Mesenchymal stem cell (in vitro differentiated cells and primary cell): ENCODE data around the gene MLN. TPM values are rescaled to one million over a fixed set of nuclear protein-coding genes. Genes with fewer than 3 reads are reported as not detected.

Experiments used
- DNase-seq: peaks from one replicate; pipeline ENCODE4 v3.0.0-alpha.2; 2013
- H2AFZ ChIP-seq: one replicate; pipeline ENCODE4 v1.6.1; 2013; ENCODE audit warnings: low read depth, mild to moderate bottlenecking, control low read depth, inconsistent platforms, low read length, moderate library complexity
- H2AK5ac ChIP-seq: 2 replicates; pipeline ENCODE4 v1.6.1; 2013; ENCODE audit warnings: low read length, moderate library complexity, mild to moderate bottlenecking, inconsistent platforms; ENCODE audit not compliant: severe bottlenecking
- H2BK120ac ChIP-seq: one replicate; pipeline ENCODE4 v1.6.1; 2013; ENCODE audit warnings: low read depth, mild to moderate bottlenecking, inconsistent platforms, low read length, moderate library complexity
- H2BK12ac ChIP-seq, 2 experiments: one replicate each; pipeline ENCODE4 v1.6.1; 2013; ENCODE audit warnings: inconsistent platforms in 2 of 2, low read length in 2 of 2, mild to moderate bottlenecking in 2 of 2, moderate library complexity in 2 of 2, control low read depth in 1 of 2
- H2BK15ac ChIP-seq: one replicate; pipeline ENCODE4 v1.6.1; 2013; ENCODE audit warnings: mild to moderate bottlenecking, low read depth, inconsistent platforms; ENCODE audit not compliant: poor library complexity, severe bottlenecking
- H2BK5ac ChIP-seq: 2 replicates; pipeline ENCODE4 v1.6.1; 2013; ENCODE audit warnings: low read depth, mild to moderate bottlenecking, low read length, control low read depth, inconsistent platforms; ENCODE audit not compliant: poor library complexity, severe bottlenecking
- H3K14ac ChIP-seq, 2 experiments: one replicate each; pipeline ENCODE4 v1.6.1; 2013; ENCODE audit warnings: inconsistent platforms in 2 of 2, low read length in 2 of 2, control low read depth in 1 of 2, mild to moderate bottlenecking in 1 of 2, moderate library complexity in 1 of 2
- H3K18ac ChIP-seq, 2 experiments: one replicate each; pipeline ENCODE4 v1.6.1; 2013; ENCODE audit warnings: inconsistent platforms in 2 of 2, low read length in 2 of 2, control low read depth in 1 of 2, low read depth in 1 of 2, mild to moderate bottlenecking in 1 of 2
- H3K23ac ChIP-seq, 2 experiments: one replicate each; pipeline ENCODE4 v1.6.1; 2013; ENCODE audit warnings: inconsistent platforms in 2 of 2, low read length in 2 of 2, mild to moderate bottlenecking in 2 of 2, moderate library complexity in 2 of 2, control low read depth in 1 of 2
- H3K27ac ChIP-seq: 2 replicates; pipeline ENCODE4 v1.5.1; 2013; ENCODE audit warnings: mild to moderate bottlenecking, moderate library complexity, low read length, control low read depth, inconsistent platforms; ENCODE audit not compliant: poor library complexity, severe bottlenecking
- H3K27me3 ChIP-seq, 2 experiments: 2 replicates each; pipeline versions ENCODE4 v1.6.1 to v1.7.0; 2013; ENCODE audit warnings: low read length in 2 of 2, mild to moderate bottlenecking in 2 of 2, moderate library complexity in 2 of 2, control low read depth in 1 of 2, inconsistent platforms in 1 of 2; ENCODE audit not compliant: control insufficient read depth in 1 of 2, insufficient read depth in 1 of 2
- H3K36me3 ChIP-seq, 2 experiments: 2 replicates each; pipeline versions ENCODE4 v1.6.1 to v1.7.0; 2013; ENCODE audit warnings: low read length in 2 of 2, control low read depth in 1 of 2, inconsistent platforms in 1 of 2, low read depth in 1 of 2, mild to moderate bottlenecking in 1 of 2; ENCODE audit not compliant: insufficient read depth in 2 of 2, control insufficient read depth in 1 of 2
- H3K4ac ChIP-seq, 2 experiments: one replicate each; pipeline ENCODE4 v1.6.1; 2013; ENCODE audit warnings: inconsistent platforms in 2 of 2, low read length in 2 of 2, mild to moderate bottlenecking in 2 of 2, moderate library complexity in 2 of 2, control low read depth in 1 of 2, low read depth in 1 of 2
- H3K4me1 ChIP-seq: 2 replicates; pipeline ENCODE4 v1.6.1; 2013; ENCODE audit warnings: low read depth, low read length, control low read depth; ENCODE audit not compliant: control insufficient read depth, insufficient read depth
- H3K4me2 ChIP-seq: 2 replicates; pipeline ENCODE4 v1.6.1; 2013; ENCODE audit warnings: low read length, mild to moderate bottlenecking, inconsistent platforms; ENCODE audit not compliant: poor library complexity, severe bottlenecking
- H3K4me3 ChIP-seq, 2 experiments: 2 replicates each; pipeline versions ENCODE4 v1.5.1 to v1.7.0; 2013; ENCODE audit warnings: low read length in 2 of 2, mild to moderate bottlenecking in 2 of 2, control low read depth in 1 of 2, low read depth in 1 of 2; ENCODE audit not compliant: insufficient read depth in 1 of 2
- H3K79me1 ChIP-seq: replicated peaks from 2 replicates; pipeline ENCODE4 v1.6.1; 2013; ENCODE audit warnings: mild to moderate bottlenecking, control low read depth, low read length, inconsistent platforms; ENCODE audit not compliant: poor library complexity, severe bottlenecking
- H3K9ac ChIP-seq: 2 replicates; pipeline ENCODE4 v1.7.0; 2013; ENCODE audit warnings: mild to moderate bottlenecking, low read length, moderate library complexity
- H3K9me3 ChIP-seq: 2 replicates; pipeline ENCODE4 v1.7.0; 2013; ENCODE audit warnings: mild to moderate bottlenecking, low read length; ENCODE audit not compliant: control insufficient read depth
- H4K8ac ChIP-seq: one replicate; pipeline ENCODE4 v1.6.1; 2013; ENCODE audit warnings: inconsistent platforms, mild to moderate bottlenecking, low read length, moderate library complexity
- H4K91ac ChIP-seq: one replicate; pipeline ENCODE4 v1.6.1; 2013; ENCODE audit warnings: mild to moderate bottlenecking, low read length, inconsistent platforms
- WGBS: methylation state at CpG from one replicate; pipeline ENCODE4 v1.1.7; 2013; ENCODE audit warnings: mixed read lengths; 5-methylcytosine and 5-hydroxymethylcytosine counted together
- polyA plus RNA-seq, 2 experiments: library from polyadenylated mRNA; stranded (reverse); fragments of 200-250 nt; gene quantifications; one replicate each; pipeline ENCODE4 v1.2.3, GENCODE V29; 2013

Gene MLN
- polyA plus RNA-seq (2013, experiment 1 of 2) = not detected
- polyA plus RNA-seq (2013, experiment 2 of 2) = not detected

DNA sequence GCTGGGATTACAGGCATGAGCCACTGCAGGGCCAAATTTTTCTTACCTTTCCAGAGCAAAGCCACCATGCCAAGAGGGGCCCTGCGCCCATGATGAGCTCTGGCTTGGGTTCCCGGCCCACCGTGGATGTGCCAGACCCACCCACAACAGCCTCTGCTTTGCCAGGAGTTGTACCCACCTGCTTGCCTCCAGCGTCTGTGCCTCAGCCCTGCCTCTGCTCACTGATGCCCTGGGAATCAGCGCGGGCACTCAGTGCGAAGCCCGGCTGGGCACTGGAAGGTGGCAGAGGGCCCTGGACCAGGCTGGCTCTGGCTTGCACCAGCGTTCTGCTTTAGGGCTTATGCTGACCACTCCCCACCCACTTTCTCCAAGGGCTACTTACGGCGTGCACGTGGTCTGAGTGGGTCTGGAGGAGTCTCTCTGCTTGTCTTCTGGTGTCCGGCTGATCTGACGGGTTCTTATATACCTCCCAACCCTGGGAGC is at the start of gene MLN:
Gene MLN, minus strand, starts transcription at position 433 of the 483 bp plus-strand sequence. CDS start 2,840 bp downstream, outside the sequence.
- peaks cover 10% of the 10 kb centered on the region for H3K4me1 ChIP-seq
- H3K14ac ChIP-seq = peak within 1 kb of the TSS in 1 of 2 experiments; percentile 63
- no peak within 1 kb of the TSS for H3K4me2 ChIP-seq
- H3K27me3 ChIP-seq = peaks cover 38 to 70% of the 10 kb centered on the region in 2 experiments
- H3K18ac ChIP-seq = no peak within 1 kb of the TSS
- H2AK5ac ChIP-seq = no peak within 1 kb of the TSS
- H3K9ac ChIP-seq = no peak within 1 kb of the TSS
- no peak within 1 kb of the TSS for H2BK120ac ChIP-seq
- H2BK15ac ChIP-seq = no peak within 1 kb of the TSS
- H3K23ac ChIP-seq = peak within 1 kb of the TSS in 1 of 2 experiments; percentile 37
- no peaks in the 10 kb centered on the region for H3K9me3 ChIP-seq
- H3K36me3 ChIP-seq = no peaks in the 10 kb centered on the region
- DNase-seq = no peak
- no peaks in the 10 kb centered on the region for H3K79me1 ChIP-seq
- H3K4me3 ChIP-seq = no peak within 1 kb of the TSS
- H4K91ac ChIP-seq = no peak within 1 kb of the TSS
- H2BK5ac ChIP-seq = no peak within 1 kb of the TSS
- H3K27ac ChIP-seq = no peak within 1 kb of the TSS
- H2BK12ac ChIP-seq = no peak within 1 kb of the TSS
- no peak within 1 kb of the TSS for H3K4ac ChIP-seq
- H4K8ac ChIP-seq = no peak within 1 kb of the TSS
- no peak within 1 kb of the TSS for H2AFZ ChIP-seq
- whole genome bisulfite sequencing = 84% methylated on average over 14 of the region's 14 CpGs

DNA sequence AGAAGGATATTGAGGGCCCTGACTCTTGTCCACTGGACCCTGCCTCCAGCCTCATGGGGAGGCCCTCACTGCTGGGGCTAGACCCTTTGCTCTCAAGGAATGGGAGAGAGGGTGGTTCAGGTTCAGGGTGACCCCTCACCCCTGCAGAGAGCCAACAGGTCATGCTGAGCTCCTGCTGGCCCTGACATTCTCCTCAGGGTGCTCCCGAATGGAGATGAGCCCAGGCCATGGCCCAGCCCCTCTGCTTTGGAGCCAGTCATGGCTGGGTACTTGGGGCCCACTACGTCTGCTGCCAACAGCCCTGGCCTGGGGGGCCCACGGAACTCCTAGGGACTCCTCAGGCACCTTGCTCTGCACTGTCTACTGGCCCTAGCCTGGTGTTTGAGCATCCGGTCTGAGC is 49.2 kb upstream of the MLN start:
- Histone ChIP-seq H3K4me3 (no peak overlapping the region), H4K91ac (no peak overlapping the region), H2AFZ (no peak overlapping the region), H3K4me1 (peaks cover 43% of the 10 kb centered on the region), H3K14ac (no peak overlapping the region), H3K23ac (no peak overlapping the region), H2AK5ac (peak overlapping the region; percentile 6), H3K9ac (no peak overlapping the region), H3K4ac (no peak overlapping the region), H3K18ac (no peak overlapping the region), H2BK5ac (no peak overlapping the region), H3K27me3 (peaks cover 19 to 69% of the 10 kb centered on the region in 2 experiments), H3K27ac (no peak overlapping the region), H3K79me1 (no peaks in the 10 kb centered on the region), H3K9me3 (no peaks in the 10 kb centered on the region), H3K36me3 (no peaks in the 10 kb centered on the region), H2BK120ac (no peak overlapping the region), H4K8ac (no peak overlapping the region), H2BK15ac (no peak overlapping the region), H2BK12ac (no peak overlapping the region), H3K4me2 (no peak overlapping the region)
- DNase-seq = no peak
- 85% methylated on average over 4 of the region's 4 CpGs for WGBS

DNA sequence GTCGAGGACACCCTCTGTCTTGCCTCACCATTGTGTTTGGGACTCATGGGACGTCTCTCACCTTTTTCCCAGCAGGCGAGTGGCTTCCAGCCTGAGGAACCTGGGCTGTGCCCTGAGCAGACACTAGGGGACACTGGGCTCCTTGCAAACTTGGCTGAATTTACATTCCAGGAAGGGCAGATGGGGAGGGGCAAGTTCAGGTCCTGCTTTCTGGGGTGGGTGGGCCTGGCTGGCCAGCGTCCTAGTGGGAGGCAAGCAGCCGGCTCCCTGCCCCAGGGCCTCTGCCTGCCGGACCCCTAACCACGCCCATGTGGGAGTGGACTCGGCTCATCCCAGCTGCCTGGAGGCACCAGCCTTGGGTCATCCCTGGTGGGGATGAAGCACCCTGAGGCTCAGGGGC is 48.2 kb upstream of the MLN start:
- H2BK15ac ChIP-seq = peak overlapping the region; percentile 20
- H3K9me3 ChIP-seq = no peaks in the 10 kb centered on the region
- no peak overlapping the region for H2BK5ac ChIP-seq
- H3K4me2 ChIP-seq = no peak overlapping the region
- H3K14ac ChIP-seq = no peak overlapping the region
- H3K27ac ChIP-seq = no peak overlapping the region
- peaks cover 41% of the 10 kb centered on the region for H3K4me1 ChIP-seq
- peak overlapping the region in 1 of 2 experiments; percentile 28 for H3K18ac ChIP-seq
- DNase-seq = peak; percentile 33
- no peak overlapping the region for H3K4me3 ChIP-seq
- H2AK5ac ChIP-seq = no peak overlapping the region
- H3K36me3 ChIP-seq = no peaks in the 10 kb centered on the region
- no peak overlapping the region for H2BK12ac ChIP-seq
- peaks cover 19 to 72% of the 10 kb centered on the region in 2 experiments for H3K27me3 ChIP-seq
- no peaks in the 10 kb centered on the region for H3K79me1 ChIP-seq
- peak overlapping the region in 1 of 2 experiments; percentile 38 for H3K4ac ChIP-seq
- no peak overlapping the region for H2BK120ac ChIP-seq
- H2AFZ ChIP-seq = no peak overlapping the region
- WGBS = 29% methylated on average over 8 of the region's 8 CpGs
- no peak overlapping the region for H3K23ac ChIP-seq
- H3K9ac ChIP-seq = no peak overlapping the region
- H4K91ac ChIP-seq = peak overlapping the region; percentile 3
- H4K8ac ChIP-seq = no peak overlapping the region

DNA sequence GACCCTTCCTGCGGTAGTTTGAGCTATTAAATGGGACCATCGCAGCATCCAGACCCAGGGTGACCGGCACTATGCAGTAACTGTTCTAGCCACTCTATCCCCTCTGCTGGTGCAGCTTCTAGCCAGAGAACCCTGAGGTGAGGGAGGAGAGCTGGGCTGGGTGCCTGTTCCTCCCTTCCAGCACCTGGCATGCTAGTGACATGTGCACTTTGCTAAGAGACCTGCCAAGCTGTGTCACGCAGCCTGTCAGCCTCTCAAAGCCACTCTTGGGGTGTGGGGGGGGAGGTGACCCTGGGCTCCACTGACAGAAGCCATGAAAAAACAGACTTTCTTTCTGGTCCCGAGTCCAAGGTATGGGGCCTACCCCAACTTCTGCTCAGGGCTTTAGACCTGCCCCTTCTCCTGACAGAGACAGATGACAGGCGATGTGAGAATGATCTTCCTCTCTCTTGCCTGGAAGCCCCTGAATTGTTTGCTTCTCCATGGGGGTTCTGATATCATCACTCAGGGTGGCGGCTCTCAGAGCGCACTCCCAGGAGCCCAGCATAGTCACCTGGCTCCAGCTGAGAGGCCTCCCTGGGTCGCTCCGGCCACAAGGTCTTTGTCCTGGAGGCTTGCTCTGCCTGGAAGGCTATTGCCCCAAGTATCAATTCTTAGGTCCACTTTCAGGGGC is 47.2 kb upstream of the MLN start:
- H3K14ac ChIP-seq = no peak overlapping the region
- 89% methylated on average over 7 of the region's 10 CpGs for WGBS

More for the DNA sequence above, 47.2 kb upstream of the MLN start:
- Histone ChIP-seq H3K79me1 (no peaks in the 10 kb centered on the region), H3K9ac (no peak overlapping the region), H2BK120ac (no peak overlapping the region), H3K4me2 (no peak overlapping the region), H3K23ac (no peak overlapping the region), H3K36me3 (no peaks in the 10 kb centered on the region), H3K9me3 (no peaks in the 10 kb centered on the region), H3K27ac (no peak overlapping the region), H4K8ac (no peak overlapping the region), H4K91ac (no peak overlapping the region), H3K4ac (no peak overlapping the region), H3K4me1 (peaks cover 38% of the 10 kb centered on the region), H2BK5ac (no peak overlapping the region), H2AK5ac (no peak overlapping the region), H3K4me3 (no peak overlapping the region), H3K27me3 (peaks cover 12 to 66% of the 10 kb centered on the region in 2 experiments), H3K18ac (no peak overlapping the region), H2BK12ac (no peak overlapping the region), H2AFZ (no peak overlapping the region), H2BK15ac (peak overlapping the region; percentile 45)
- no peak for DNase-seq
